ENCODE data around the gene GAPDH. TPM values are rescaled to one million over a fixed set of nuclear protein-coding genes. Genes with fewer than 3 reads are reported as not detected.

The GAPDH gene
- total and polyA plus RNA-seq, 10 of the 15 experiments (the other 5 are each of a cell fraction or from before 2014, with no cell fraction given): 5,606 to 14,240 (median 9,400) TPM

DNA sequence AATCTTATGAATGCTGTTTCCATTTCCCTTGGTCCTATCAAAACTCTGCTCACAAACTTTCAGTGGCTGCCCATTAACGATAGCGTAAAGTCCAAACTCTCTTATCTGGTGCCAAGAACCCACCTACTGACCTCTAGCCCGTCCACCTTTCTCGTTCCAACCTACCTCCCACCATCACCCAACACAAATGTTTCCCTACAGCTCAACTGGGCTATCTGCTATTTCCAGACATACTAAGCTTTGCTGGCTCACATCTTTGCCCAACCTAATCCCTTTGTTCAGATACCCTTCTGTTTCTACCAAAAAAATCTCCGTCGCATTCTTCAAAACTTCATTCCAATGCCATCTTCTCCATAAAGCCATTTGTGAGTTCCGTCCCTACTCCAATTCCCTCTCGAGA lies 41.3 kb downstream of the GAPDH start:
- FAIRE-seq (no peak), ATAC-seq (no peak), DNase-seq (ENCODE audit: low read depth, low spot score) (no peak)
- no peak overlapping the region for H2AFZ ChIP-seq (ENCODE audit: control insufficient read depth, low read depth, low read length)
- H3K27me3 ChIP-seq (replicated peaks in 1 of 2; ENCODE audit: control insufficient read depth in 2 of 2, insufficient read depth in 2 of 2, low read length in 1 of 2): no peaks in the 10 kb centered on the region
- SMC1A ChIA-PET (ENCODE audit: uncharacterized antibody, unreplicated experiment): interaction anchor here (0.6 to 1.3 kb wide), 2 partner anchors 38 to 267 kb away, joined by 3 read pairs; no protein-coding TSS in a partner anchor
- intact Hi-C loops (cut with micrococcal nuclease; ENCODE audit: unreplicated experiment): no loop called here
- no peaks in the 10 kb centered on the region for H3K9me3 ChIP-seq (replicated peaks; ENCODE audit: control insufficient read depth, insufficient read depth, low read length)
- no peaks in the 10 kb centered on the region for H3K4me1 ChIP-seq (ENCODE audit: control insufficient read depth, insufficient read depth, low read length)
- POLR2A ChIA-PET: interaction anchor here (0.7 kb wide), 1 partner anchor 498 kb away, joined by 4 read pairs; no protein-coding TSS in a partner anchor
- RAD21 ChIA-PET (ENCODE audit: unreplicated experiment): no interaction called here
- no peak overlapping the region for H3K4me2 ChIP-seq (ENCODE audit: control insufficient read depth, insufficient read depth)
- H3K4me3 ChIP-seq: no peak overlapping the region
- H4K20me1 ChIP-seq (ENCODE audit: control insufficient read depth, insufficient read depth): no peaks in the 10 kb centered on the region
- CTCF ChIA-PET: interaction anchor here (0.6 to 1.8 kb wide), 3 partner anchors 10 to 221 kb away, joined by 3 to 4 read pairs (median 4); no protein-coding TSS in a partner anchor
- in situ Hi-C loops (cut with MboI): no loop called here
- no TSS peak for BruUV-seq (replicated peaks)
- H3K36me3 ChIP-seq (ENCODE audit: control insufficient read depth in 2 of 2, insufficient read depth in 2 of 2, low read length in 1 of 2): peaks cover 26 to 59% of the 10 kb centered on the region in 2 experiments
- WGBS (ENCODE audit: insufficient coverage, insufficient replicate concordance, low lambda C conversion rate, missing lambda C conversion rate): 98% methylated on average over 8 of the region's 8 CpGs
- no peak overlapping the region for H3K9ac ChIP-seq (ENCODE audit: control insufficient read depth, insufficient read depth, low read length)
- H3K27ac ChIP-seq (ENCODE audit: control insufficient read depth, insufficient read depth): no peak overlapping the region
- TF ChIP-seq CREB1 (IDR thresholded peaks at IDR 0.05; ENCODE audit: low read depth) (no peak), GATAD2B (conservative IDR thresholded peaks at IDR 0.05; ENCODE audit: low read depth) (no peak), MXI1 (IDR thresholded peaks at IDR 0.05; ENCODE audit: low read depth, low read length) (no peak), POLR2AphosphoS5 (IDR thresholded peaks at IDR 0.05; ENCODE audit: low read length) (peak; percentile 62; the same call in 1 of the 2 replicates)
- TF ChIP-seq, protein P1, sequence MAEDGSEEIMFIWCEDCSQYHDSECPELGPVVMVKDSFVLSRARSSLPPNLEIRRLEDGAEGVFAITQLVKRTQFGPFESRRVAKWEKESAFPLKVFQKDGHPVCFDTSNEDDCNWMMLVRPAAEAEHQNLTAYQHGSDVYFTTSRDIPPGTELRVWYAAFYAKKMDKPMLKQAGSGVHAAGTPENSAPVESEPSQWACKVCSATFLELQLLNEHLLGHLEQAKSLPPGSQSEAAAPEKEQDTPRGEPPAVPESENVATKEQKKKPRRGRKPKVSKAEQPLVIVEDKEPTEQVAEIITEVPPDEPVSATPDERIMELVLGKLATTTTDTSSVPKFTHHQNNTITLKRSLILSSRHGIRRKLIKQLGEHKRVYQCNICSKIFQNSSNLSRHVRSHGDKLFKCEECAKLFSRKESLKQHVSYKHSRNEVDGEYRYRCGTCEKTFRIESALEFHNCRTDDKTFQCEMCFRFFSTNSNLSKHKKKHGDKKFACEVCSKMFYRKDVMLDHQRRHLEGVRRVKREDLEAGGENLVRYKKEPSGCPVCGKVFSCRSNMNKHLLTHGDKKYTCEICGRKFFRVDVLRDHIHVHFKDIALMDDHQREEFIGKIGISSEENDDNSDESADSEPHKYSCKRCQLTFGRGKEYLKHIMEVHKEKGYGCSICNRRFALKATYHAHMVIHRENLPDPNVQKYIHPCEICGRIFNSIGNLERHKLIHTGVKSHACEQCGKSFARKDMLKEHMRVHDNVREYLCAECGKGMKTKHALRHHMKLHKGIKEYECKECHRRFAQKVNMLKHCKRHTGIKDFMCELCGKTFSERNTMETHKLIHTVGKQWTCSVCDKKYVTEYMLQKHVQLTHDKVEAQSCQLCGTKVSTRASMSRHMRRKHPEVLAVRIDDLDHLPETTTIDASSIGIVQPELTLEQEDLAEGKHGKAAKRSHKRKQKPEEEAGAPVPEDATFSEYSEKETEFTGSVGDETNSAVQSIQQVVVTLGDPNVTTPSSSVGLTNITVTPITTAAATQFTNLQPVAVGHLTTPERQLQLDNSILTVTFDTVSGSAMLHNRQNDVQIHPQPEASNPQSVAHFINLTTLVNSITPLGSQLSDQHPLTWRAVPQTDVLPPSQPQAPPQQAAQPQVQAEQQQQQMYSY (CRISPR knock-in tag; IDR thresholded peaks at IDR 0.05): no peak
- TF ChIP-seq, protein P2, sequence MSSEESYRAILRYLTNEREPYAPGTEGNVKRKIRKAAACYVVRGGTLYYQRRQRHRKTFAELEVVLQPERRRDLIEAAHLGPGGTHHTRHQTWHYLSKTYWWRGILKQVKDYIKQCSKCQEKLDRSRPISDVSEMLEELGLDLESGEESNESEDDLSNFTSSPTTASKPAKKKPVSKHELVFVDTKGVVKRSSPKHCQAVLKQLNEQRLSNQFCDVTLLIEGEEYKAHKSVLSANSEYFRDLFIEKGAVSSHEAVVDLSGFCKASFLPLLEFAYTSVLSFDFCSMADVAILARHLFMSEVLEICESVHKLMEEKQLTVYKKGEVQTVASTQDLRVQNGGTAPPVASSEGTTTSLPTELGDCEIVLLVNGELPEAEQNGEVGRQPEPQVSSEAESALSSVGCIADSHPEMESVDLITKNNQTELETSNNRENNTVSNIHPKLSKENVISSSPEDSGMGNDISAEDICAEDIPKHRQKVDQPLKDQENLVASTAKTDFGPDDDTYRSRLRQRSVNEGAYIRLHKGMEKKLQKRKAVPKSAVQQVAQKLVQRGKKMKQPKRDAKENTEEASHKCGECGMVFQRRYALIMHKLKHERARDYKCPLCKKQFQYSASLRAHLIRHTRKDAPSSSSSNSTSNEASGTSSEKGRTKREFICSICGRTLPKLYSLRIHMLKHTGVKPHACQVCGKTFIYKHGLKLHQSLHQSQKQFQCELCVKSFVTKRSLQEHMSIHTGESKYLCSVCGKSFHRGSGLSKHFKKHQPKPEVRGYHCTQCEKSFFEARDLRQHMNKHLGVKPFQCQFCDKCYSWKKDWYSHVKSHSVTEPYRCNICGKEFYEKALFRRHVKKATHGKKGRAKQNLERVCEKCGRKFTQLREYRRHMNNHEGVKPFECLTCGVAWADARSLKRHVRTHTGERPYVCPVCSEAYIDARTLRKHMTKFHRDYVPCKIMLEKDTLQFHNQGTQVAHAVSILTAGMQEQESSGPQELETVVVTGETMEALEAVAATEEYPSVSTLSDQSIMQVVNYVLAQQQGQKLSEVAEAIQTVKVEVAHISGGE (CRISPR knock-in tag; IDR thresholded peaks at IDR 0.05): no peak
- no peaks in the 10 kb centered on the region for H3K79me2 ChIP-seq (ENCODE audit: control insufficient read depth, insufficient read depth, low read length)
